Upper lobe of right lung (tissue), 1 donor: ENCODE results near the gene JAZF1. TPM values are rescaled to one million over a fixed set of nuclear protein-coding genes. Genes with fewer than 3 reads are reported as not detected.

Experiments
- ATAC-seq: fragments of 200-7000 bp; cut with Tn5 transposase; one replicate; pipeline ENCODE4 v1.9.1; 2020; ENCODE audit warnings: mild to moderate bottlenecking, moderate library complexity
- DNase-seq: peaks from one replicate; pipeline ENCODE4 v3.0.0-alpha.2; 2020
- H3K27ac ChIP-seq: fragments of 200-600 bp; one replicate; pipeline ENCODE4 v1.8.0; 2022
- H3K27me3 ChIP-seq: fragments of 200-600 bp; one replicate; pipeline ENCODE4 v1.8.0; 2022; ENCODE audit warnings: mild to moderate bottlenecking
- H3K36me3 ChIP-seq: fragments of 200-600 bp; one replicate; pipeline ENCODE4 v1.8.0; 2022
- H3K4me1 ChIP-seq: fragments of 200-600 bp; one replicate; pipeline ENCODE4 v1.8.0; 2022
- H3K4me3 ChIP-seq: fragments of 200-600 bp; one replicate; pipeline ENCODE4 v1.8.0; 2022; ENCODE audit warnings: mild to moderate bottlenecking
- H3K9me3 ChIP-seq: fragments of 200-600 bp; one replicate; pipeline ENCODE4 v1.8.0; 2022
- CTCF ChIP-seq: fragments of 200-600 bp; IDR thresholded peaks from one replicate; pipeline ENCODE4 v1.8.0; 2022; ENCODE audit warnings: antibody characterized with exemption
- intact Hi-C: fragments of 100-400 bp; cut with DNase I; formaldehyde crosslinking; loops from one replicate; pipeline ENCODE4 v1.11.0; 2022
- total RNA-seq: library from RNA; stranded (reverse); fragmentation: NEBNext Ultra II Directional; extraction: Animal tissue kit (Norgen Biotek cat#: 25700); gene quantifications from one replicate; pipeline ENCODE4 v1.2.1, GENCODE V29; 2021
- donor health status: DM: no; HTN: yes; CAD: no; lungs with severe emphysema.

Gene JAZF1
- total RNA-seq, 1 donor from 2014 or later: 20.6 TPM

GRCh38 chr7:28181416-28181815, 821 bp upstream of the JAZF1 start:
- TF ChIP-seq CTCF: no peak
- Histone ChIP-seq H3K4me1 (peaks cover 12% of the 10 kb centered on the region), H3K4me3 (no peak overlapping the region), H3K36me3 (no peaks in the 10 kb centered on the region), H3K27ac (no peak overlapping the region), H3K27me3 (no peaks in the 10 kb centered on the region), H3K9me3 (no peaks in the 10 kb centered on the region)
- DNase-seq: no peak
- intact Hi-C loops: no loop called here
- ATAC-seq: no peak

- Histone ChIP-seq H3K36me3 (no peaks in the 10 kb centered on the region), H3K27me3 (no peaks in the 10 kb centered on the region), H3K4me3 (peak overlapping the region; percentile 67), H3K27ac (peak overlapping the region; percentile 79), H3K4me1 (peaks cover 12% of the 10 kb centered on the region), H3K9me3 (no peaks in the 10 kb centered on the region)
- TF ChIP-seq CTCF: no peak
- ATAC-seq: no peak
- no peak for DNase-seq
- intact Hi-C loops: no loop called here
These were observed 598 bp downstream of the JAZF1 start for GRCh38 chr7:28180031-28180363.

- TF ChIP-seq CTCF: no peak
- DNase-seq (peak; percentile 90), ATAC-seq (peak; percentile 90)
- H3K9me3 ChIP-seq: no peaks in the 10 kb centered on the region
- H3K27ac ChIP-seq: peak overlapping the region; percentile 79
- H3K36me3 ChIP-seq: no peaks in the 10 kb centered on the region
- intact Hi-C loops: no loop called here
- peak overlapping the region; percentile 67 for H3K4me3 ChIP-seq
- H3K4me1 ChIP-seq: peaks cover 12% of the 10 kb centered on the region
- no peaks in the 10 kb centered on the region for H3K27me3 ChIP-seq
These were observed 1.2 kb downstream of the JAZF1 start for GRCh38 chr7:28179120-28180030.

- H3K36me3 ChIP-seq: no peaks in the 10 kb centered on the region
- H3K9me3 ChIP-seq: no peaks in the 10 kb centered on the region
- intact Hi-C loops: no loop called here
- H3K4me3 ChIP-seq: peak overlapping the region; percentile 67
- ATAC-seq (no peak), DNase-seq (no peak)
- peak overlapping the region; percentile 79 for H3K27ac ChIP-seq
- peaks cover 12% of the 10 kb centered on the region for H3K4me1 ChIP-seq
- H3K27me3 ChIP-seq: no peaks in the 10 kb centered on the region
- no peak for TF ChIP-seq CTCF
These were observed 2.0 kb downstream of the JAZF1 start for GRCh38 chr7:28178599-28178998.

- no peak for TF ChIP-seq CTCF
- H3K36me3 ChIP-seq: no peaks in the 10 kb centered on the region
- no peak overlapping the region for H3K4me3 ChIP-seq
- no peak overlapping the region for H3K27ac ChIP-seq
- DNase-seq (no peak), ATAC-seq (no peak)
- peaks cover 12% of the 10 kb centered on the region for H3K4me1 ChIP-seq
- intact Hi-C loops: no loop called here
- H3K27me3 ChIP-seq: no peaks in the 10 kb centered on the region
- no peaks in the 10 kb centered on the region for H3K9me3 ChIP-seq
These were observed 2.8 kb downstream of the JAZF1 start for GRCh38 chr7:28177836-28178235.
